Activated naive CD4-positive, alpha-beta T cell treated with anti-CD3 and anti-CD28 coated beads, Interleukin-2, amount 50 U/mL, for 72 hours (primary cell): Measurements from ENCODE around the gene SLC47A1. TPM values are rescaled to one million over a fixed set of nuclear protein-coding genes. Genes with fewer than 3 reads are reported as not detected.
A peak's percentile ranks its signal among the peaks of the same experiment; 100 is the strongest.
"Not testable (repeated sequence)": the region's sequence is repeated elsewhere in the genome, so short reads cannot be mapped to it uniquely, and the experiment has no call there.

Experiments used
- ATAC-seq, 2 donors: fragments of 150-1000 bp; cut with Tn5 transposase; 2 replicates each; pipeline ENCODE4 v1.10.0; 2021; ENCODE audit warnings: mild to moderate bottlenecking in 2 of 2, moderate library complexity in 2 of 2
- DNase-seq, 2 donors: peaks; one replicate each; pipeline ENCODE4 v3.0.0; 2021 to 2022; ENCODE audit warnings: low spot score in 2 of 2
- H3K27ac Mint-ChIP-seq, 2 donors: one replicate each; pipeline ENCODE4 v1.8.0; 2022; ENCODE audit warnings: mild to moderate bottlenecking in 2 of 2, mixed read lengths in 2 of 2
- H3K36me3 Mint-ChIP-seq, 2 donors: one replicate each; pipeline ENCODE4 v1.8.0; 2022; ENCODE audit warnings: mixed read lengths in 2 of 2
- H3K9me3 Mint-ChIP-seq, 2 donors: one replicate each; pipeline ENCODE4 v1.8.0; 2022; ENCODE audit warnings: mixed read lengths in 2 of 2
- total RNA-seq, 2 donors: library from RNA; stranded (reverse); gene quantifications; one replicate each; pipeline ENCODE4 v1.2.3, GENCODE V29; 2022

SLC47A1 gene
- total RNA-seq, 2 donors from 2014 or later, result 0.14 TPM

DNA sequence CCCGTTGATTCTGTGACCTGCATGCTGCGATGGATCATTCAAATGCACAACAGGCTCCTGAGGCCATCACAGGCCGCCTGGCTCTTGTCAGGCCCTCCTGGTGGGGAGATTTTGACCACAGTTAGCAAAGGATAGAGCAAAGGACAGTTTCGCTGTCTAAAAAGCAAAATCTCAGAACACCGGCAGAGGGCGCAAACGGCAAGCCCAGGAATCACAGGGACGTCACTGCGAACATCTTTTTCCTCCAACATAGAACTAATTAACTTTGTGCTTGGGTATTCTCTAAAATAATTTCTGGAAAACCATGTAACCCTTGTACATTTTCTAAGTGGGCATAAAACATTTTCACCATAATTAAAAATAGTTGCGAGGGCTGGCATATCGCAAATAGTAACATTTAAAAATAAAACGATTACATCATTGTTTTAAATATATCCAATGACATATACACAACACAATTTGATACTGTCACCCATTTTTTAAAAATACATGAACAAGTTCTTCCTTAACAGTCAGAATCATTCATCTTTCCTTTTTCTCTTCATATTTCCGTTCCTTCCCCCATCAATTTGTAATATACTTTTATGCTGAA is 19.7 kb upstream of the SLC47A1 start:
- ATAC-seq (peak; percentile 70 to 76), DNase-seq (peak in 1 of 2 donors; percentile 64)
- H3K9me3 Mint-ChIP-seq, result no peaks in the 10 kb centered on the region

DNA sequence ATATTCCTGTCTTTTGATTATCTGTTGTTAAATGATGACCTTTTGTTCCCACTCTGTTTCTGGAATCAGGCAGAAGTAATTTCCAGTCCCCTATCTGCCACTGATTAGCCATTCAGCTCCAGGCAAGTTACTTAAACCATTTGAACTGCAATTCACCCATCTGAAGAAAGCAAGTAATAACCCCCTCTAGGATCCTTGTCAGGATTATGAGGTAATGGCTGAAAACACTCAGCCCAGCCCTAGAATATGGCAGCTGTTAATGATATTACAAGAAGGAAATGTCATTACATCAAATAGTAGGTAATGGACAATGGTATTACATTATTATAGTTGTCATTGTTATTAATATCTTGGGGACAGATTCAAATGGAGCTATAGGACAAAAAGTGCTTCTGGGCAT is 16.0 kb upstream of the SLC47A1 start:
- Mint-ChIP-seq H3K36me3 (no peaks in the 10 kb centered on the region), H3K27ac (no peak overlapping the region), H3K9me3 (no peaks in the 10 kb centered on the region)
- ATAC-seq, result no peak
- DNase-seq, result no peak

More for the DNA sequence above, 19.7 kb upstream of the SLC47A1 start:
- Mint-ChIP-seq H3K36me3 (no peaks in the 10 kb centered on the region), H3K27ac (no peak overlapping the region)

DNA sequence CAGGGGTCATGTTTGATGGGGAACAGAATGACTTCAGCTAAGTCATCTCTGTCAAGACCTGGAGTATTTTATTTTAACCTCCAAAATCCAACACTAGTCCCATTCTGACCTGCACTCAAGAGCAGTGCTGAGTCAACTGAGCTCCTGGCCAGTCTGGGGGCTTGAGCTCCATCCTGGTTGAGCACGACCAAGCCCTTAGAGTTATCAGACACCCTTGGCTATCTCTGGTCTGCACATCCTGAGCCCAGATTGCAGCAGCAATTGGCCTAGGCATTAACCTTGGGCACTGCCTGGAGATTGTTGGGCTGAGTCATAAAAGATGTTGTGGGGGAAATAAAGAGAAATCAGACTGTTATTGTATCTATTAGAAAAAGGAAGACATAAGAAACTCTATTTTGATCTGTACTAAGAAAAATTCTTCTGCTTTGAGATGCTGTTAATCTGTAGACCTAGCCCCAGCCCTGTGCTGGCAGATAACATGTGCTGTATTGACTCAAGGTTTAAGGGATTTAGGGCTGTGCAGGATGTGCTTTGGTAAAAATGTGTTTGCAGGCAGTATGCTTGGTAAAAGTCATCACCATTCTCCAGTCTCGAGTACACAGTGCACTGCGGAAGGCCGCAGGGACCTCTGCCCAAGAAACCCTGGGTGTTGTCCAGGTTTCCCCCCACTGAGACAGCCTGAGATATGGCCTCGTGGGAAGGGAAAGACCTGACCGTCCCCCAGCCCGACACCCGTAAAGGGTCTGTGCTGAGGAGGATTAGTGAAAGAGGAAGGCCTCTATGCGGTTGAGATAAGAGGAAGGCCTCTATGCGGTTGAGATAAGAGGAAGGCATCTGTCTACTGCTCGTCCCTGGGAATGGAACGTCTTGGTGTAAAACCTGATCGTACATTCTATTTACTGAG is 14.0 kb upstream of the SLC47A1 start:
- peak overlapping the region in 1 of 2 donors; percentile 53 for H3K27ac Mint-ChIP-seq
- not testable (repeated sequence) for ATAC-seq, DNase-seq, H3K9me3 Mint-ChIP-seq, H3K36me3 Mint-ChIP-seq

DNA sequence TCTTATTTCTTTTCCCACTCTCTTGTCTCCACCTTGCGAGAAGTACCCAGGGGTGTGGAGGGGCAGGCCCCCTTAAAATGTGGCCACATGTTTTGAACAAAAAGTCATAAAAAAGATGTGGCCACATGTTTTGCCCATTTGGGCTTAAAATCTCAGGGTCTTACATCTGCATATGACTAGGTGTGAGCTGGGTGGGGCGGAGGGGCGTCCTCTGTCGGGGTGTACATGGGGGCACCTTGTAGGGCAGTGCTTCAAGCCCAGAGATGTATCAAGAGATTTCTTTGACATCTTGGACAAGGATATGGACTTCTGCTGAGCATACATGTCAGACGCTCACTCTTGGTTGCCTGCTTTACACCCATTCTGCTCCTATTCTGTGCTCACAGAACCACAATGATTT is 13.0 kb upstream of the SLC47A1 start:
- DNase-seq, result no peak
- Mint-ChIP-seq H3K36me3 (no peaks in the 10 kb centered on the region), H3K27ac (no peak overlapping the region), H3K9me3 (no peaks in the 10 kb centered on the region)
- no peak for ATAC-seq

DNA sequence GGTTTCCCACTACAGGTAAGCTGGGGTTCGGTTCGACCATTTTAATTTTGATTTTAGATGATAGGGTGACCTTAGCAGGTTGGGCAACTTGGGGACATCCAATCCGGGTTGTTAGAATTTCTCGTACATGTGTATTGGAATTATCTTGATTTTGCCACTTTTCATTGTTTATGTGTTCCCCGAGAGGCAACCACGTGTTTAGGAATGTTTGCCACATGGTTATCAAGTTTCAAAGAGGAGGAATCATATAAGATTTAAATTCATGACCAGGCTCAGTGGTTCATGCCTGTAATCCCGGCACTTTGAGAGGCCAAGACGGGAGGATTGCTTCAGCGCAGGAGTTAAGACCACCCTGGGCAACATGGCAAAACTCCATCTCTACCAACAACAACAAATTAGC is 10.0 kb upstream of the SLC47A1 start:
- DNase-seq (no peak), ATAC-seq (no peak)
- H3K27ac Mint-ChIP-seq, result no peak overlapping the region
- H3K9me3 Mint-ChIP-seq, result no peaks in the 10 kb centered on the region
- no peaks in the 10 kb centered on the region for H3K36me3 Mint-ChIP-seq

DNA sequence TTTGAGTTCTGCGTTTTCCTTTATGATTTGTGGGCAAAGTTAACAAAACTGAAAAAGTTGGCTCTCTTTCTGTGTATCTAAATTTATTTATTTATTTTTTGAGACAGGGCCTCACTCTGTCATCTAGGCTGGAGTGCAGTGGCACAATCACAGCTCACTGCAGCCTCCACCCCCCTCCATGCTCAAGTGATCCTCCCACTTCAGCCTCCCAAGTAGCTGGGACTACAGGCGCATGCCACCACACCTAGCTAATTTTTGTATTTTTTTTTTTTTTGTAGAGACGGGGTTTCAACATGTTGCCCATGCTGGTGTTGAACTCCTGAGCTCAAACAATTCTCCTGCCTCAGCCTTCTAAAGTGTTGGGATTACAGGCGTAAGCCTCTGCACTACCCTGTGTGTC is 6.7 kb upstream of the SLC47A1 start:
- DNase-seq, H3K36me3 Mint-ChIP-seq, H3K9me3 Mint-ChIP-seq, ATAC-seq, H3K27ac Mint-ChIP-seq: not testable (repeated sequence)

DNA sequence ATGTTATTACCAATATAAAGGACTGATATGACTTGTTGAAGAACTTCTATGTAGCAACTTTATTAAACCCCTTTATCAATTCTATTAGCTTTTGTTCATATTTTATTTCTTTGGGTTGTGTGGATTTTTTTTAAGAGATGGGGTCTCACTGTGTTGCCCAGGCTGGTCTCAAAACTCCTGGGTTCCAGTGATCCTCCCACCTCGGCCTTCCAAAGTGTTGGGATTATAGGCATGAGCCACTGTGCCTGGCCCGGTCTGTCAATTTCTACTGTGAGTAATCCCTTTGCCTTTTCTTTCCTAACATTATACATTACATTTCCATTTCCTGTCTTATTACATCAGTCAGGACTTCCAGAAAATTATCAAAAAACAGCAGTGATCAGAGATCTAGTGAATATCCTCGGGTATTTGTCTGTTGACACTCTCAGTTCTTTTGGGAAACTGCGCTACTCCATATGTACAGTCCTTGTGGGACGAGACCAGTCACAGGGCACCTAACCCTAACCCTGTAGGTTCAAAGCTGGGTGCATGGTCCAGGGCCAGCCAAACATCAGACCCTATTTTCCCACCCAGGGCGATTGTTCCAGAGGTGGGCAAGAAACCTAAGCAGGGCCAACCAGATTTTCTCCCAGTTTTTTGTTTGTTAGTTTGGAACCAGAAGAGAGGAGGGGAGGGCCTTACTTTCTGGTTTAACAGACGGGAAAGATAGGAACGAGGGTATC is 1.7 kb upstream of the SLC47A1 start:
- Mint-ChIP-seq H3K36me3 (no peaks in the 10 kb centered on the region), H3K27ac (no peak overlapping the region), H3K9me3 (no peaks in the 10 kb centered on the region)
- DNase-seq (no peak), ATAC-seq (no peak)

DNA sequence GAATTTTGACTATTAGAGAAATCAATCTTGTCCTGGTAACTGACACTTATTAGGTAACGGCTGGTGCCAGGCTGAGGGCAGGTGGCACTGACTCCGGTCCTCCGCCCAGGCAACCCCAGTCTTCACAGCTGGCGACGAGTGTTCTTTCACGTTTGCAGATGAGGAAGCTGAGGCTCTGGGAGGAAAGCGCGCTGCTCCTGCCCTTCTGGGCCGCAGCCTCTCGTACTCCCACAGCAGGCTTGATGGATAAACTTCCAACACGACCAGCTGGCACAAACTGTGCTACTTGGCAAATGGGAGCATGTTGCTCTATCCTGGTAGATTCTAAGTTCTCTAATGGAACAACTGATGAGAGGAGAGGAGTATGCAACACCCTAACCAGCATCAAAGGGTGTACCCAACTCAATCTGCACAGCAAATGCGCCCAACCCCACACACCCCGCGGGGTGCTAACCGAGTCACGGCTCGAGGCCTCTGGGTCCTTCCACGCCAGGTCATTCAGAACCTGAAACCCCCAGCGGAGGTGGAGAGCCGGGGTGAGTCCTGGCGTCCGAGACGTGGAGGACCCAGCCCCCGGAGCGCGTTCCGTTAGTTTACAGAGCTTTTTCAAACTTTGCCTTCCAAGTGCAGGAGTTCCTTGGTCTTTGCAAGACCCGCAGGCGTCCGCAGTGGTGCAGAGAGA is 477 bp upstream of the SLC47A1 start:
- Mint-ChIP-seq H3K27ac (no peak overlapping the region), H3K36me3 (no peaks in the 10 kb centered on the region), H3K9me3 (no peaks in the 10 kb centered on the region)
- DNase-seq, result no peak
- ATAC-seq, result no peak

DNA sequence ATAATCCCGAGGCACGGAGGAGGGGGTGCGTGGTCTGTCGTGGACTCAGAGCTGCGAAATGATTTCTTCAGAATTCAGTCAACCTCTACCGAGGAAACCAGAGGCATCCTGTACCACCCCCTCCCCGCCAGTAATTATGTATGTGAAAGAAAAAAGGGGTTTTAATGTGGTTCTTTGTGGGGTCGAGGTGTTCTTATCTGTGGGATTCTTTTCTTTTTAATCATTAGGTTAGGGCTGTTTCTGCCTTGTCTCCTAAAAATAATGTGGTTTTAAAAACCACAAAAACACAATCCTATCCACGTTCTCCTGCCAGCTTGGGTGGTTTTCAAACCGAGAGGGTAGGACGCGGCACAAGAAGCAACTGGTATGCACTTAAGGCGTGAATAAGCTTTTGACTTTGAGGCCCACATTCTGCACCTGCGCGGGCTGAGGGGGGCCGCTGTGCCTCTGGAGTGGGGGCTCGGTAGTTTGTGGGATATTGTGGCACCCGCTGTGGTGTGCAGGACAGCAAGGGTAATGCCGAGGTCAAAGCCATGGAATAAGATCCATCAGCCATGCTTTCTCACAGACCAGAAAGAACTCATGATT is 1.0 kb downstream of the SLC47A1 start:
- ATAC-seq, result peak; percentile 78 to 79
- DNase-seq, result peak in 1 of 2 donors; percentile 4
- Mint-ChIP-seq H3K27ac (no peak overlapping the region), H3K36me3 (no peaks in the 10 kb centered on the region), H3K9me3 (no peaks in the 10 kb centered on the region)

DNA sequence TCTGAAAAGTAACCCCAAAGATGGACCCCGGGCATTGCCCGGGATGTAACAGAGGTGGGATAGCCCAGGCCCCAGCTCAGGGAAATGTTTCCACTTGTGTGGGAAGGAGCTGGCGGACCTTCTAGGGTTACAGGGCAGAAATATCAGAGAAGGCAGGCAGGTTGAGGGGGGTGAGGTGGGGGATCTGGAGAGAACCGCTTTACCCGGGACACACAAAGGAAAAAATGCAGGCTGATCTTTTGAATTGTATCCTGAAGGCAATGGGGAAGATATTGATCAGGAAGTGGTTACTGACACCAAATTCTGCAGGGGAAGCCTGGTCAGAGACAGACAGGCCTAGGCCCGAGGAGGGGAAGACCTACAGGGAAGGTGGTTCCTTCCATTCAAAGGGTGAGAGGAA is 3.5 kb downstream of the SLC47A1 start:
- ATAC-seq (no peak), DNase-seq (no peak)
- Mint-ChIP-seq H3K36me3 (no peaks in the 10 kb centered on the region), H3K9me3 (no peaks in the 10 kb centered on the region), H3K27ac (no peak overlapping the region)

DNA sequence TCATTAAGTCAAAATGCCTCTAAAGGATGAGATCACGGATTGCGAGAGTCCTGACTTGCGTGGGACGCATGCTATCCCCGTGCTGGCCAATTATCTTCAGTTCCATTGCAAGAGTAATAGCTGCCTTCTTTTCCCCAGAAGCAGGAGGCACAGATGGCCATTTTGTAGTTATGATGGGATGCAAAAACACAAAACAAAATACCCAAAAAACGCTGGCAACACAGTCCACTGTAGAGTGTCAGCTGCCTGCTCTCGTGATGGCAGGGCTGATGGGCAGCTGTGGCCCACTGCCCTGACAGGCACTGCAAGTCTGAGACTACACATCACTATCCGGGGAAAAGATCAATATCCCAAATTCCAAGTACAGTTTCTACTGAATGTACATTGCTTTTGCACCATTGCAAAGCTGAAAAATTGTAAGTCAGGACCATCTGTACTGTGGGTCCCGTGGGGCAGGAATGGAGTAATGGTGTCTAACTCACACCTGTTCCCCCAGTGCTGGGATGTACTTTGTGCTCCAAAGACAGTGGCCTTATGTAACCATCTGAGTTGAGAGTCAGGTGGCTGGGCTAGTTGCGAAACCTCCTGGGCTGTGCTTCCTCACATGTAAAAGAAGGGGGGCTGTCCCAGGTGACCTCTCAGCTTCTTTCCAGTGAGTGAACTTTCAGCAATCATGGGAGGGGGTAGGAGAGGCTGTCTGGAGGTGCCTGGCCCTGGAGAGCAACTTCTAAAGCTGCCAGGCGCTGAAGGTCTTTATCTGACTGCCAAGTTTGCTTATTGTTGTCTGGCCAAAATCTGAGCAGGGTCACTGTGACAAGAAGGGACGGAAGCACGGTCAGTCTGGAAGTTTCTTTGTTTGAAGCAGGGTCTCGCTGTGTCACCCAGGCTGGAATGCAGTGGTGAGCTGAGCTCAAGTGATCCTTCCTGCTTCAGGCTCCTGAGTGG is 4.7 kb downstream of the SLC47A1 start:
- no peak for ATAC-seq
- DNase-seq, result no peak
- H3K36me3 Mint-ChIP-seq, result no peaks in the 10 kb centered on the region
- H3K9me3 Mint-ChIP-seq, result no peaks in the 10 kb centered on the region
- H3K27ac Mint-ChIP-seq, result no peak overlapping the region

DNA sequence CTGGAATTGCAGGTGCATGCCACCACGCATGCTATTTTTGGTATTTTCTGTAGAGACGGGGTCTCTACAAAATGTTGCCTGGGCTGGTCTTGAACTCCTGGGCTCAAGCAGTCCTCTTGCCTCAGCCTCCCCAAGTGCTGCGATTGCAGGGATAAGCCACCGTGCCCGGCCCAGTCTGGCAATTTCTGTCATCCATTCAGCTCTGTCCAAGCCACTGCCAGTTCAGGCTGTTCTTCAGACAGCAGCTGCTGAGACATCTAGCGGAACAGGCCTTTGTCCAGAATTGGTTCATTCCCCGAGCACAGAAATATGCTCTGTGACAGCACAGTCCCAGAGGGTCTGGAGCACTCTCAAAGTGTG is 5.4 kb downstream of the SLC47A1 start:
- H3K27ac Mint-ChIP-seq, result no peak overlapping the region
- no peaks in the 10 kb centered on the region for H3K9me3 Mint-ChIP-seq
- no peaks in the 10 kb centered on the region for H3K36me3 Mint-ChIP-seq
- DNase-seq (no peak), ATAC-seq (no peak)

DNA sequence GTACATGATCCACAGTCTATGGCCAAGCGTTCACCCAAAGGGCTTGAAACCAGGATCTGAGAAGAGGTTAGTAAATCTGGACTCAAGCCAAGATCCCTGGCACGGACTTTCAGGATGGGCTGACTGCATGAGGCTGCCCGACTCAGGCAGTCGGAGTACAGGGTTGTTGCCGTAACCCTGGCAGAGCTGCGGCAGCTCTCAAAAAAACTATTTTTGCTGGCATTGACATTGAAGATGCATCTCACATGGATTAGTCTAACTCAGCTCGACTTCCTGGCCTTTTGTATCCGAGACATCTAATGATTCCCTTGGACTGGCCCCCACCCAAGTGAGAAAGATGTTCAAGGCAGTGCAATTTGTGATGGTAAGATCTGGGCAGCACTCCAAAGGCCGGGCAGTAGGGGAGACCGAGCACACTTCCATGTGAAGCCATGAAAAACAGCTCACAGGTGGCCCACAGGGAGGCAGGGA is 6.2 kb downstream of the SLC47A1 start:
- DNase-seq (no peak), ATAC-seq (no peak)
- H3K27ac Mint-ChIP-seq, result no peak overlapping the region
- H3K36me3 Mint-ChIP-seq, result no peaks in the 10 kb centered on the region
- H3K9me3 Mint-ChIP-seq, result no peaks in the 10 kb centered on the region

DNA sequence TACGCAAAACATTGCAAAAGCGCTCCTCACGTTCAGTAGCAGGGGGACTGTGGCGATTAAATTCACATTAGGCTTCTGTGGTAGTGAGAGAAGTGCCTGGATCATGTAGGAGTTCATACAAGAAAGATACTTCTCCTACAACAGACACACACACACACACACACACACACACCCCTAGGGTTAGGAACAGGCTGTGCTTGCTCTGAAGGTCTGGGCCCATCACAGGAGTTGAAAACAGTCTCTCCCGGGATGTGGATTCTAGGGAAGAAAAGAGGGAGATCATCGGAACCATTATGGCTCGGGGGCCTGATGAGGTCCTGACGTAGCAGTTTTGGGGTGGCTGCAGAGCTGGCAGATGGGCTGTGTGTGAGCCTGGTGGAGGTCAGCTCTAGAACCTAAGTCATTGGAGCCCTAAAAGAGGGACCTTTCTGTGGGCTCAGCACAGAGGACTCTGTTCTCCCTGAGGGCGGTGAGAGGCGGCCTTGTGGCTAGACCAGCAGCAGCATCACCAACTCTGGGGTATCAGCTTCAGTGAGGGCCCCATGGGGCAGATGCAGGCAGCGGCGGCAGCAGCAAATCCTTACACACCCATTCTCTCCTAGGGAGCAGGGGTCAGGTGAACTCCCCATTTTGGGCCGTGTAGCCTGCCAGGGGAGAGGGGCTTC is 7.2 kb downstream of the SLC47A1 start:
- no peaks in the 10 kb centered on the region for H3K9me3 Mint-ChIP-seq
- DNase-seq (no peak), ATAC-seq (no peak)
- no peaks in the 10 kb centered on the region for H3K36me3 Mint-ChIP-seq
- no peak overlapping the region for H3K27ac Mint-ChIP-seq

DNA sequence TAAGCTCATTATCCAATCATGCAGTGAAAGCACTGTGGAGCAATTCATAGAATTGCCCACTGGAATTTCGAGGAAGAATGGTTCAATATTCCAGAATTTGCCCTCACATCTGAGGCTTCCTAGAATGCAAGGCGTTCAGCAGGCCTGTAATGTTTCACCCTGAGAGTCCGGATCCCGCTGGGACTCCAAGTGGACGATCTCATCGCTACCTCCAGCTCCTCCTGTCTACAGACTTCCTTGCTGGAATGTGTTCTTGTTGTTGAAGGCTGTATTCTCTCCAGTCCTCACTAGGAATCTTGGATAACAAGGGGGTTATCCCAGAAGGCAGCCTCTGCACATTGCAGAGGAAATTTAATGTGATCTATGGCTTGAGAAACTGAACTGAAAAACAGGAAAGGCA is 7.8 kb downstream of the SLC47A1 start:
- ATAC-seq (no peak), DNase-seq (no peak)
- H3K9me3 Mint-ChIP-seq, result no peaks in the 10 kb centered on the region
- no peak overlapping the region for H3K27ac Mint-ChIP-seq
- no peaks in the 10 kb centered on the region for H3K36me3 Mint-ChIP-seq
